GM18867 (cell line): ENCODE results near the gene MOSPD2.

Experiments
- ATAC-seq: cut with Tn5 transposase; IDR thresholded peaks from one replicate; pipeline ENCODE4 v1.9.1; 2021; ENCODE audit warnings: mild to moderate bottlenecking, moderate library complexity; ENCODE audit not compliant: unreplicated experiment

The MOSPD2 gene

GRCh38 chrX:14872851-14873675 is at the start of gene MOSPD2, which contains the start of gene FANCB:
Gene MOSPD2 (plus strand): TSS chrX:14873421. CDS start chrX:14873529, 108 bp downstream.
Gene FANCB (minus strand): TSS chrX:14873069. CDS start chrX:14865510, 7,559 bp downstream.
- peak; percentile 97 for ATAC-seq

- no peak for ATAC-seq
Measured at GRCh38 chrX:14825851-14826250, 47.4 kb upstream of the MOSPD2 start.

- ATAC-seq = no peak
Measured at GRCh38 chrX:14826319-14826718, 46.9 kb upstream of the MOSPD2 start.

- ATAC-seq = no peak
Measured at GRCh38 chrX:14829643-14830042, 43.6 kb upstream of the MOSPD2 start.

- no peak for ATAC-seq
Measured at GRCh38 chrX:14832151-14832550, 41.1 kb upstream of the MOSPD2 start.

GRCh38 chrX:14832586-14832985 is 40.6 kb upstream of the MOSPD2 start:
- no peak for ATAC-seq

- peak; percentile 65 for ATAC-seq
Measured at GRCh38 chrX:14837155-14837554, 36.1 kb upstream of the MOSPD2 start.

GRCh38 chrX:14843666-14844065 is 29.6 kb upstream of the MOSPD2 start:
- no peak for ATAC-seq

- ATAC-seq = no peak
Measured at GRCh38 chrX:14851526-14851925, 21.7 kb upstream of the MOSPD2 start.

GRCh38 chrX:14864631-14865030 is 8.6 kb upstream of the MOSPD2 start:
- no peak for ATAC-seq

- ATAC-seq = no peak
Measured at GRCh38 chrX:14865201-14865600, 8.0 kb upstream of the MOSPD2 start.

GRCh38 chrX:14871767-14872166 is 1.5 kb upstream of the MOSPD2 start:
- no peak for ATAC-seq

GRCh38 chrX:14872355-14872754 is 866 bp upstream of the MOSPD2 start:
- ATAC-seq = no peak

GRCh38 chrX:14873676-14874049 is 442 bp downstream of the MOSPD2 start:
- no peak for ATAC-seq

- no peak for ATAC-seq
Measured at GRCh38 chrX:14875624-14876023, 2.4 kb downstream of the MOSPD2 start.

GRCh38 chrX:14883826-14884225 is 10.6 kb downstream of the MOSPD2 start:
- no peak for ATAC-seq

- no peak for ATAC-seq
Measured at GRCh38 chrX:14884714-14885113, 11.5 kb downstream of the MOSPD2 start.

GRCh38 chrX:14886252-14886651 is 13.0 kb downstream of the MOSPD2 start:
- no peak for ATAC-seq

GRCh38 chrX:14896273-14896672 is 23.1 kb downstream of the MOSPD2 start:
- ATAC-seq = peak; percentile 46

- no peak for ATAC-seq
Measured at GRCh38 chrX:14897042-14897441, 23.8 kb downstream of the MOSPD2 start.

- peak; percentile 81 for ATAC-seq
Measured at GRCh38 chrX:14899607-14900006, 26.4 kb downstream of the MOSPD2 start.

- no peak for ATAC-seq
Measured at GRCh38 chrX:14902537-14902936, 29.3 kb downstream of the MOSPD2 start.

- ATAC-seq = no peak
Measured at GRCh38 chrX:14903891-14904290, 30.7 kb downstream of the MOSPD2 start.
